A673 (cell line): ENCODE measurements around the gene BUD31. TPM values are rescaled to one million over a fixed set of nuclear protein-coding genes. Genes with fewer than 3 reads are reported as not detected.
A peak's percentile ranks its signal among the peaks of the same experiment; 100 is the strongest.

Source experiments
- BruUV-seq: library from RNA; stranded (reverse); fragments of 400-500 nt; replicated peaks from 2 replicates; lab custom pipeline; 2021; lab: Mats Ljungman, UMichigan
- CTCF ChIA-PET: fragments of 300-600 bp; sonication (Branson Sonifier 250); formaldehyde crosslinking; loops from one replicate; lab custom pipeline; 2022; ENCODE audit warnings: antibody characterized with exemption; lab: Charles Lee
- POLR2A ChIA-PET: fragments of 300-600 bp; sonication (Branson Sonifier 250); formaldehyde crosslinking; loops from one replicate; lab custom pipeline; 2022; ENCODE audit warnings: antibody characterized with exemption; ENCODE audit not compliant: low non-redundant PET; lab: Charles Lee
- DNase-seq: peaks from one replicate; pipeline ENCODE4 v3.0.0-alpha.2; 2015; ENCODE audit warnings: low spot score
- H3K27ac ChIP-seq: fragments of 200-600 bp; sonication (generic); 2 replicates; pipeline ENCODE4 v1.5.1; 2016; ENCODE audit warnings: mixed run types, low read depth, mild to moderate bottlenecking, mixed read lengths, antibody characterized with exemption, low read length; ENCODE audit not compliant: poor library complexity, severe bottlenecking
- H3K27me3 ChIP-seq: fragments of 200-600 bp; sonication (generic); replicated peaks from 2 replicates; pipeline ENCODE4 v1.6.1; 2017; ENCODE audit warnings: mixed run types, low read depth, mild to moderate bottlenecking, mixed read lengths, antibody characterized with exemption, low read length; ENCODE audit not compliant: insufficient read depth, poor library complexity
- H3K36me3 ChIP-seq: fragments of 200-600 bp; sonication (generic); 2 replicates; pipeline ENCODE4 v1.6.1; 2016; ENCODE audit warnings: mixed run types, mild to moderate bottlenecking, mixed read lengths, antibody characterized with exemption, low read length; ENCODE audit not compliant: insufficient read depth, poor library complexity, severe bottlenecking
- H3K4me1 ChIP-seq: fragments of 200-600 bp; sonication (generic); 2 replicates; pipeline ENCODE4 v1.6.1; 2017; ENCODE audit warnings: mixed run types, mild to moderate bottlenecking, mixed read lengths, antibody characterized with exemption, low read length; ENCODE audit not compliant: insufficient read depth, poor library complexity, severe bottlenecking
- H3K4me3 ChIP-seq: fragments of 200-600 bp; sonication (generic); 2 replicates; pipeline ENCODE4 v1.5.1; 2016; ENCODE audit warnings: low read depth, mixed run types, mild to moderate bottlenecking, mixed read lengths, low read length; ENCODE audit not compliant: poor library complexity, severe bottlenecking
- H3K9me3 ChIP-seq: fragments of 200-600 bp; sonication (generic); 2 replicates; pipeline ENCODE4 v1.6.1; 2016; ENCODE audit warnings: mixed run types, low read depth, mild to moderate bottlenecking, mixed read lengths, antibody characterized with exemption, low read length; ENCODE audit not compliant: poor library complexity, severe bottlenecking
- CTCF ChIP-seq: fragments of 300-800, 200-600 bp; sonication (generic); conservative IDR thresholded peaks from 2 replicates; pipeline ENCODE4 v1.5.1; 2017; ENCODE audit warnings: low read depth, mild to moderate bottlenecking, antibody characterized with exemption, low read length, moderate library complexity, mixed read lengths
- EZH2 ChIP-seq: fragments of 200-600 bp; sonication (generic); IDR thresholded peaks from 2 replicates; pipeline ENCODE4 v1.6.1; 2017; ENCODE audit warnings: borderline replicate concordance, low read depth, mild to moderate bottlenecking, mixed read lengths, antibody characterized with exemption, low read length; ENCODE audit not compliant: poor library complexity, severe bottlenecking
- intact Hi-C: fragments of 100-400 bp; cut with micrococcal nuclease; formaldehyde crosslinking; loops from one replicate; pipeline ENCODE4 v1.10.0; 2022; ENCODE audit not compliant: unreplicated experiment
- total RNA-seq: library from RNA; stranded (reverse); gene quantifications from 2 replicates; pipeline ENCODE4 v1.2.3, GENCODE V29; 2021

BUD31 gene
- total RNA-seq, 1 experiment from 2014 or later, result 194 TPM

- no peaks in the 10 kb centered on the region for H3K9me3 ChIP-seq
- intact Hi-C loops, result no loop called here
- DNase-seq, result no peak
- CTCF ChIA-PET, result no interaction called here
- H3K36me3 ChIP-seq, result peaks cover 33% of the 10 kb centered on the region
- POLR2A ChIA-PET, result no interaction called here
- H3K4me3 ChIP-seq, result no peak overlapping the region
- H3K4me1 ChIP-seq, result peaks cover 4% of the 10 kb centered on the region
- TF ChIP-seq CTCF (no peak), EZH2 (no peak)
- no peak overlapping the region for H3K27ac ChIP-seq
- no peaks in the 10 kb centered on the region for H3K27me3 ChIP-seq
- BruUV-seq, result no TSS peak
Measured at GRCh38 chr7:99394188-99394502, 14.6 kb upstream of the BUD31 start.

DNA sequence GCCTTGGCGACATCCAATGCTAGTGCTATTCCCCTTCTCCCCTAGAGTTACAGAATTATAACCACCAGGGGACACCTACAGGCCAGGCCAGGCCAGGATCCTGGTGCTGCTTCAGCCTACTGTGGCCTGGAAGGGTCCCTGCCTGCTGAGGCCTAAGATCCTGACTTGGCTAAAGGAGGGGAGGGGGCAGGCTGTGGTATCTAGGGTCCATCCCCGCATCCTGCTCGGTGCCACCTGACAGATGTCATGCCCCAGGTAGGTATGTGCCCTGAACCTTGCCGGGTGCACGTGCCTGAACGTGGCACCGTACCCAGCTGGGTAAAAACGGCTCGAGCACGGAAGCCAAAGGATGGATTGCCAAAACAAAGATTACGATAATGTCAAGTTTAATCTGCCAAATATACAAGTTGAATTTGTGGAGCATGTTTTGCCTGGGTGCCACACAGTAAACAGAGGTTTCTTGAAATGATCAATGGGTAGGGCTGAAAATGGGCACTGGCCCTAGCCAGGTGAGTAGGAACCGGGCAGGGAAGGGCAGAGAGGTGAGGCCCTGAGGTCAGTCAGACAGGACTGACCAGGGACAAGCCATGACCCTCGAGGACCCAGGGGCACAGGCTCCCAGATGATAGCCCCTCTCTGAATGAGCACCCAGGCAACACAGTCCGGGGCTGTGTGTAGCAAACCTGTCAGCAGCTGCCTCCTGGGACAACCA is 13.0 kb upstream of the BUD31 start:
- DNase-seq, result no peak
- Histone ChIP-seq H3K27ac (no peak overlapping the region), H3K36me3 (peaks cover 45% of the 10 kb centered on the region), H3K4me1 (peaks cover 4% of the 10 kb centered on the region), H3K4me3 (no peak overlapping the region), H3K27me3 (no peaks in the 10 kb centered on the region), H3K9me3 (no peaks in the 10 kb centered on the region)
- ChIA-PET CTCF (no interaction called here), POLR2A (no interaction called here)
- TF ChIP-seq CTCF (no peak), EZH2 (no peak)
- BruUV-seq, result TSS peak; percentile 98
- intact Hi-C loops, result no loop called here

DNA sequence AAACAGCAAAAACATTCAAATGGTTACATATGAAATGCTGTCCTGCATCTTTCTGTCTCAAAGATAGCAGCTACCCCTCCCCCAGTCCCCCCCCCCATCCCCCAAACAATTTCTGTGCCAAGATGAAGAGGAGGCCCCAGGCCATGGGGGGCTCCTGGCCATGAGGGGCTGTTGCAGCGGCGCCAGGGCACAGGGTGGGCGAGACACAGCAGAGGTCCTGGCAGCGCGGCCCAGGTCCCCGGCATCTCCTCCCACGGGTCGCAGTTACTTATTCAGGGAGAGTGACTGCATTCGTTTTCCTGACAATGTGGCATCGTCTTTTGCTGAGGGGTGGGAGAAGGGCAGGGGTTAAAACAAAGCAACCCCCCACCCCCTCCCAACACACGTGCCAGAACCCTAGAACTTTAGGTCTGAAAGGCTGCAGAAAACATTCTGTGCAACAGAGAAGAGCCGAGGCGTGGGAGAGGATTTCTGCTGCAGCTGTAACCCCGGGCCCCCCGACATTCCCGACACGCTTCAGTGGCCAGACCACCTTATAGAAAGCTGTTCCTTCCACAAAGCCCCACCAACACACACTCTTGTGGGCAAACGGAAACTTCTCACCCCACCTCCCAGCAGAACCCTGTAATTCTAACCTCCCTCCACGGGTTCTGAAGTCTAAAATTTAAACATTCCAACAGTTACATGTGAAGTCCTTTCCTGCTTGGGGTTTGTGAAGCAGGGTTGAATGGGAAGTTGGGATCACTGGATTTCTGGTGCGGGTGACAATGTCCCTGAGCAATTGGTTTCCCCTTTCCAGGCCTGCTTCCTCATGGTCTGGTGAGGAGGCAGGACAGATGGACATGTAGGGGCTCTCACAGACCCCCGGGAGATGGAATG is 12.1 kb upstream of the BUD31 start:
- Histone ChIP-seq H3K36me3 (peaks cover 50% of the 10 kb centered on the region), H3K9me3 (no peaks in the 10 kb centered on the region), H3K27ac (no peak overlapping the region), H3K4me3 (no peak overlapping the region), H3K27me3 (no peaks in the 10 kb centered on the region), H3K4me1 (peaks cover 4% of the 10 kb centered on the region)
- ChIA-PET POLR2A (no interaction called here), CTCF (no interaction called here)
- DNase-seq, result no peak
- TF ChIP-seq EZH2, result no peak
- TF ChIP-seq CTCF, result no peak
- no TSS peak for BruUV-seq
- intact Hi-C loops, result no loop called here
